OCI-LY1 (cell line): ENCODE data around the gene EIPR1.

Source experiments
- H2AFZ ChIP-seq: fragments of 200-600 bp; sonication (generic), shearing (Covaris generic); 2 replicates; pipeline ENCODE4 v1.6.0; 2014; ENCODE audit warnings: antibody characterized with exemption, mild to moderate bottlenecking, low read length
- H3F3A ChIP-seq: fragments of 200-600 bp; sonication (generic), shearing (Covaris generic); 2 replicates; pipeline ENCODE4 v1.6.0; 2014; ENCODE audit warnings: mild to moderate bottlenecking, antibody characterized with exemption, low read length, moderate library complexity; ENCODE audit not compliant: insufficient read depth
- H3K27ac ChIP-seq: fragments of 200-600 bp; sonication (generic); 2 replicates; pipeline ENCODE4 v1.5.1; 2014; ENCODE audit warnings: low read length, mixed run types, mild to moderate bottlenecking, low read depth; ENCODE audit not compliant: poor library complexity, severe bottlenecking
- H3K27me3 ChIP-seq: fragments of 200-600 bp; sonication (generic); 2 replicates; pipeline ENCODE4 v1.6.0; 2014; ENCODE audit warnings: antibody characterized with exemption, mild to moderate bottlenecking, low read length, moderate library complexity; ENCODE audit not compliant: insufficient read depth
- H3K36me3 ChIP-seq: fragments of 200-600 bp; sonication (generic); 2 replicates; pipeline ENCODE4 v1.6.1; 2014; ENCODE audit warnings: mild to moderate bottlenecking, antibody characterized with exemption, low read length, moderate library complexity, mixed read lengths; ENCODE audit not compliant: insufficient read depth
- H3K4me1 ChIP-seq: fragments of 200-600 bp; sonication (generic); 2 replicates; pipeline ENCODE4 v1.5.1; 2014; ENCODE audit warnings: mild to moderate bottlenecking, low read length, moderate library complexity; ENCODE audit not compliant: insufficient read depth, severe bottlenecking
- H3K4me2 ChIP-seq: fragments of 200-600 bp; sonication (generic), shearing (Covaris generic); 2 replicates; pipeline ENCODE4 v1.6.1; 2014; ENCODE audit warnings: low read length
- H3K4me3 ChIP-seq: fragments of 200-600 bp; sonication (generic); 2 replicates; pipeline ENCODE4 v1.5.1; 2014; ENCODE audit warnings: low read length, low read depth, mild to moderate bottlenecking, mixed read lengths; ENCODE audit not compliant: poor library complexity, severe bottlenecking
- H3K79me2 ChIP-seq: fragments of 200-600 bp; shearing (Covaris generic); 2 replicates; pipeline ENCODE4 v1.6.1; 2016; ENCODE audit warnings: mixed run types, low read length, mixed read lengths; ENCODE audit not compliant: insufficient read depth
- H3K9ac ChIP-seq: fragments of 200-600 bp; sonication (generic), shearing (Covaris generic); 2 replicates; pipeline ENCODE4 v1.6.1; 2014; ENCODE audit warnings: mild to moderate bottlenecking, low read length, mixed read lengths
- H3K9me2 ChIP-seq: fragments of 200-600 bp; sonication (generic), shearing (Covaris generic); 2 replicates; pipeline ENCODE4 v1.6.1; 2014; ENCODE audit warnings: low read depth, mild to moderate bottlenecking, low read length, mixed read lengths
- H3K9me3 ChIP-seq: fragments of 200-600 bp; shearing (Covaris generic); 2 replicates; pipeline ENCODE4 v1.6.1; 2014; ENCODE audit warnings: low read length, mixed read lengths
- H4K20me1 ChIP-seq: fragments of 200-600 bp; sonication (generic), shearing (Covaris generic); 2 replicates; pipeline ENCODE4 v1.6.0; 2016; ENCODE audit warnings: mild to moderate bottlenecking, low read length; ENCODE audit not compliant: insufficient read depth
- EZH2 ChIP-seq: fragments of 200-600 bp; sonication (generic), shearing (Covaris generic); IDR thresholded peaks from 2 replicates; pipeline ENCODE4 v1.8.0; 2017; ENCODE audit warnings: borderline replicate concordance, mixed run types, mild to moderate bottlenecking, antibody characterized with exemption, low read length, moderate library complexity, mixed read lengths
- TF ChIP-seq, protein P1 (sequence below): fragments of 200-600 bp; sonication (generic), shearing (Covaris generic); IDR thresholded peaks from 2 replicates; pipeline ENCODE4 v1.5.1; 2017; ENCODE audit warnings: mild to moderate bottlenecking, antibody characterized with exemption, low read length, moderate library complexity, mixed read lengths

The EIPR1 gene

DNA sequence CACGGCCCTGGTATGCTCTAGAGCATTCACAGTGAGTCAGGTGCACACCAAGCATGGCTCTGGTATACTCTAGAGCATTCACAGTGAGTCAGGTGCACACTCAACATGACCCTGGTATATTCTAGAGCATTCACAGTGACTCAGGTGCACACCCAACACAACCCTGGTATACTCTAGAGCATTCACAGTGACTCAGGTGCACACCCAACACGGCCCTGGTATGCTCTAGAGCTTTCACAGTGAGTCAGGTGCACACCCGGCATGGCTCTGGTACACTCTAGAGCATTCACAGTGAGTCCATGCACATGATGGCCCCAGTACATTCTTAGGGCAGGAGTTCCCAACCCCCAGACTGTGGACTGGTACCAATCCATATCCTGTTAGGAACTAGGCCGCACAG lies 158.1 kb downstream of the EIPR1 start:
- Histone ChIP-seq H3K36me3 (no peaks in the 10 kb centered on the region), H3K4me2 (no peak overlapping the region), H3K4me3 (no peak overlapping the region), H3K9me2 (no peaks in the 10 kb centered on the region), H3F3A (no peaks in the 10 kb centered on the region), H2AFZ (no peak overlapping the region), H3K9me3 (no peaks in the 10 kb centered on the region), H3K27ac (no peak overlapping the region), H3K9ac (no peak overlapping the region), H3K4me1 (peaks cover 10% of the 10 kb centered on the region), H4K20me1 (no peaks in the 10 kb centered on the region), H3K27me3 (no peaks in the 10 kb centered on the region), H3K79me2 (peaks cover 8% of the 10 kb centered on the region; the same call in 1 of the 2 replicates)
- TF ChIP-seq, protein P1, sequence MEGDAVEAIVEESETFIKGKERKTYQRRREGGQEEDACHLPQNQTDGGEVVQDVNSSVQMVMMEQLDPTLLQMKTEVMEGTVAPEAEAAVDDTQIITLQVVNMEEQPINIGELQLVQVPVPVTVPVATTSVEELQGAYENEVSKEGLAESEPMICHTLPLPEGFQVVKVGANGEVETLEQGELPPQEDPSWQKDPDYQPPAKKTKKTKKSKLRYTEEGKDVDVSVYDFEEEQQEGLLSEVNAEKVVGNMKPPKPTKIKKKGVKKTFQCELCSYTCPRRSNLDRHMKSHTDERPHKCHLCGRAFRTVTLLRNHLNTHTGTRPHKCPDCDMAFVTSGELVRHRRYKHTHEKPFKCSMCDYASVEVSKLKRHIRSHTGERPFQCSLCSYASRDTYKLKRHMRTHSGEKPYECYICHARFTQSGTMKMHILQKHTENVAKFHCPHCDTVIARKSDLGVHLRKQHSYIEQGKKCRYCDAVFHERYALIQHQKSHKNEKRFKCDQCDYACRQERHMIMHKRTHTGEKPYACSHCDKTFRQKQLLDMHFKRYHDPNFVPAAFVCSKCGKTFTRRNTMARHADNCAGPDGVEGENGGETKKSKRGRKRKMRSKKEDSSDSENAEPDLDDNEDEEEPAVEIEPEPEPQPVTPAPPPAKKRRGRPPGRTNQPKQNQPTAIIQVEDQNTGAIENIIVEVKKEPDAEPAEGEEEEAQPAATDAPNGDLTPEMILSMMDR = no peak
- TF ChIP-seq EZH2 = no peak

DNA sequence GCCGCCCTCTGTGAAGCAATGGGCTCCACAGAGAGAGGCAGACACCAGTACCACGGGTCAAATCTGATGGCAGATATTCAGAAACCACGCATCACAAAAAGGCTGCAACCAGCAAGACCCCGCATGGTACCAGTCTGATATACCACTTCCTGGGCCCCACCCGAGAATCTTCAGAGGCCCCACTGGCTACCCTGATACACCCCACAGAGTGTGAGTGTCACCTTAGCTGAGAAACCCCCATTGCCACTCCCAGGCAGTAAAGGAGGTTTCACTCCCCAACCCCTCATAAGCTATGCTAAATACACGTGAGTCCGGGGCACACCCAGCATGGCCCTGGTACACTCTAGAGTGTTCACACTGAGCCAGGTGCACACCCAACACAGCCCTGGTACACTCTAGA lies 160.0 kb downstream of the EIPR1 start:
- Histone ChIP-seq H3K27me3 (no peaks in the 10 kb centered on the region), H3K79me2 (peaks cover 8% of the 10 kb centered on the region; the same call in 1 of the 2 replicates), H3K9ac (no peak overlapping the region), H3K9me3 (no peaks in the 10 kb centered on the region), H3K9me2 (no peaks in the 10 kb centered on the region), H4K20me1 (no peaks in the 10 kb centered on the region), H3F3A (no peaks in the 10 kb centered on the region), H3K36me3 (peaks cover 4% of the 10 kb centered on the region; the same call in 1 of the 2 replicates), H3K4me1 (peaks cover 2% of the 10 kb centered on the region), H3K4me3 (no peak overlapping the region), H3K27ac (no peak overlapping the region), H2AFZ (no peak overlapping the region), H3K4me2 (no peak overlapping the region)
- no peak for TF ChIP-seq EZH2
- TF ChIP-seq, protein P1 = no peak

DNA sequence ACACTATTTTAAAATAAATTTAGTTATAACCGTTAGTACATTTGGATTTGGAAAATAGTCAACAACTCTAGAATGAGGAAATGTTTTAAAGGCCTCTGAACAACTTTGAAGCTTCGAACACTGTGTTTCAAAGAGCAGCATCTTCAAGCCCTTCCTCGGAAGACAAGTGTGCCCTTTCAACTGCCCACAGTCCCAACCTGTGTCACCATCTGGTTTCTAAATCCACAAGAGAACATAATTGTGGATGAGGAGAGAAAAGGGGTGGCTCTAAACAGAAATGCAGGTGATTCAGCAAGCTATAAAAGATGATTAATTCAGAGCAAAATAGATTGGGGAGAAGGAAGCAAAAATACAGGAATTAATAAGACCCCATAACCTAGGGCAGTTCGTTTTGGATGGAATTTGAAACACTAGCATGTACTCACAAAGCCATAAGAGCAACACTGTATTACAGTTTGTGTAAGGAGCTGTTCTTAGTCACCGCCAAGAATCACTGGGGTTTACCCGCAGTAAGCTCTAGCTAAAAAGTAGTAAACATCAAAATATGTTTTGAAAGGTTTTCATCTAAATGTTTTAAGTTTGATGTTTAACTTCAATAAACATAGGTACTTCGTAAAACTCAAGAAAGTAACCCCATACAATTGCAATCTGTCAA lies 160.7 kb downstream of the EIPR1 start:
- Histone ChIP-seq H3K79me2 (peaks cover 8% of the 10 kb centered on the region; the same call in 1 of the 2 replicates), H2AFZ (no peak overlapping the region), H3K36me3 (peaks cover 8% of the 10 kb centered on the region; the same call in 1 of the 2 replicates), H3K27ac (no peak overlapping the region), H3K9me2 (no peaks in the 10 kb centered on the region), H3K4me2 (no peak overlapping the region), H3K4me3 (no peak overlapping the region), H4K20me1 (no peaks in the 10 kb centered on the region), H3F3A (no peaks in the 10 kb centered on the region), H3K9me3 (no peaks in the 10 kb centered on the region), H3K4me1 (no peaks in the 10 kb centered on the region), H3K9ac (no peak overlapping the region), H3K27me3 (no peaks in the 10 kb centered on the region)
- TF ChIP-seq, protein P1 = no peak
- no peak for TF ChIP-seq EZH2
